Measurements from ENCODE around the gene HMCN1.

DNA sequence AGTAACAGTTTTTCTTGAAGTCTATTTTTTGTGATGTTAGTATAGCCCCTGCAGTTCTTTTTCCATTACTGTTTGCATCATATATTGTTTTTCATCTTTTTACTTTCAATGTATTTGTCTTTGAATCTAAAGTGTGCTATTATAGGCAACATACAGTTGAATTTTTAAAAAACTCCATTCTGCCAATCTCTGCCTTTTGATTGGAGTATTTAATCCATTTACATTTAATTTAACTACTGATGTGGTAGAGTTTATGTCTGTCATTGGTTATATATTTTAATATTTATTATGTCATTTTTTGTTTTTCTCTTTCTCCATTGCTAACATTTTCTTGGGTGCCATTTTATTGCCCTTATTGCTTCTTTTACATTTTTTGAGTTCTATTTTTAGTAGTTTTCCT is 296.3 kb downstream of the HMCN1 start:
- TF ChIP-seq, protein P1, sequence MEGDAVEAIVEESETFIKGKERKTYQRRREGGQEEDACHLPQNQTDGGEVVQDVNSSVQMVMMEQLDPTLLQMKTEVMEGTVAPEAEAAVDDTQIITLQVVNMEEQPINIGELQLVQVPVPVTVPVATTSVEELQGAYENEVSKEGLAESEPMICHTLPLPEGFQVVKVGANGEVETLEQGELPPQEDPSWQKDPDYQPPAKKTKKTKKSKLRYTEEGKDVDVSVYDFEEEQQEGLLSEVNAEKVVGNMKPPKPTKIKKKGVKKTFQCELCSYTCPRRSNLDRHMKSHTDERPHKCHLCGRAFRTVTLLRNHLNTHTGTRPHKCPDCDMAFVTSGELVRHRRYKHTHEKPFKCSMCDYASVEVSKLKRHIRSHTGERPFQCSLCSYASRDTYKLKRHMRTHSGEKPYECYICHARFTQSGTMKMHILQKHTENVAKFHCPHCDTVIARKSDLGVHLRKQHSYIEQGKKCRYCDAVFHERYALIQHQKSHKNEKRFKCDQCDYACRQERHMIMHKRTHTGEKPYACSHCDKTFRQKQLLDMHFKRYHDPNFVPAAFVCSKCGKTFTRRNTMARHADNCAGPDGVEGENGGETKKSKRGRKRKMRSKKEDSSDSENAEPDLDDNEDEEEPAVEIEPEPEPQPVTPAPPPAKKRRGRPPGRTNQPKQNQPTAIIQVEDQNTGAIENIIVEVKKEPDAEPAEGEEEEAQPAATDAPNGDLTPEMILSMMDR (IDR thresholded peaks at IDR 0.05; ENCODE audit: low read depth, low read length, missing input control): no peak
- TF ChIP-seq JUND (IDR thresholded peaks at IDR 0.05) (no peak), EGR1 (IDR thresholded peaks at IDR 0.05; ENCODE audit: low read depth in 2 of 2) (no peak), GABPA (IDR thresholded peaks at IDR 0.05 in 1 of 2, conservative IDR thresholded peaks at IDR 0.05 in 1 of 2) (no peak), FOXA1 (IDR thresholded peaks at IDR 0.05) (no peak), TAF1 (conservative IDR thresholded peaks at IDR 0.05) (no peak), SP1 (IDR thresholded peaks at IDR 0.05) (no peak)
- TF ChIP-seq, protein P2, sequence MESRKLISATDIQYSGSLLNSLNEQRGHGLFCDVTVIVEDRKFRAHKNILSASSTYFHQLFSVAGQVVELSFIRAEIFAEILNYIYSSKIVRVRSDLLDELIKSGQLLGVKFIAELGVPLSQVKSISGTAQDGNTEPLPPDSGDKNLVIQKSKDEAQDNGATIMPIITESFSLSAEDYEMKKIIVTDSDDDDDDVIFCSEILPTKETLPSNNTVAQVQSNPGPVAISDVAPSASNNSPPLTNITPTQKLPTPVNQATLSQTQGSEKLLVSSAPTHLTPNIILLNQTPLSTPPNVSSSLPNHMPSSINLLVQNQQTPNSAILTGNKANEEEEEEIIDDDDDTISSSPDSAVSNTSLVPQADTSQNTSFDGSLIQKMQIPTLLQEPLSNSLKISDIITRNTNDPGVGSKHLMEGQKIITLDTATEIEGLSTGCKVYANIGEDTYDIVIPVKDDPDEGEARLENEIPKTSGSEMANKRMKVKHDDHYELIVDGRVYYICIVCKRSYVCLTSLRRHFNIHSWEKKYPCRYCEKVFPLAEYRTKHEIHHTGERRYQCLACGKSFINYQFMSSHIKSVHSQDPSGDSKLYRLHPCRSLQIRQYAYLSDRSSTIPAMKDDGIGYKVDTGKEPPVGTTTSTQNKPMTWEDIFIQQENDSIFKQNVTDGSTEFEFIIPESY (IDR thresholded peaks at IDR 0.05): no peak
- TF ChIP-seq, protein P3, sequence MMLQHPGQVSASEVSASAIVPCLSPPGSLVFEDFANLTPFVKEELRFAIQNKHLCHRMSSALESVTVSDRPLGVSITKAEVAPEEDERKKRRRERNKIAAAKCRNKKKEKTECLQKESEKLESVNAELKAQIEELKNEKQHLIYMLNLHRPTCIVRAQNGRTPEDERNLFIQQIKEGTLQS (IDR thresholded peaks at IDR 0.05): no peak
- TF ChIP-seq, protein P4, sequence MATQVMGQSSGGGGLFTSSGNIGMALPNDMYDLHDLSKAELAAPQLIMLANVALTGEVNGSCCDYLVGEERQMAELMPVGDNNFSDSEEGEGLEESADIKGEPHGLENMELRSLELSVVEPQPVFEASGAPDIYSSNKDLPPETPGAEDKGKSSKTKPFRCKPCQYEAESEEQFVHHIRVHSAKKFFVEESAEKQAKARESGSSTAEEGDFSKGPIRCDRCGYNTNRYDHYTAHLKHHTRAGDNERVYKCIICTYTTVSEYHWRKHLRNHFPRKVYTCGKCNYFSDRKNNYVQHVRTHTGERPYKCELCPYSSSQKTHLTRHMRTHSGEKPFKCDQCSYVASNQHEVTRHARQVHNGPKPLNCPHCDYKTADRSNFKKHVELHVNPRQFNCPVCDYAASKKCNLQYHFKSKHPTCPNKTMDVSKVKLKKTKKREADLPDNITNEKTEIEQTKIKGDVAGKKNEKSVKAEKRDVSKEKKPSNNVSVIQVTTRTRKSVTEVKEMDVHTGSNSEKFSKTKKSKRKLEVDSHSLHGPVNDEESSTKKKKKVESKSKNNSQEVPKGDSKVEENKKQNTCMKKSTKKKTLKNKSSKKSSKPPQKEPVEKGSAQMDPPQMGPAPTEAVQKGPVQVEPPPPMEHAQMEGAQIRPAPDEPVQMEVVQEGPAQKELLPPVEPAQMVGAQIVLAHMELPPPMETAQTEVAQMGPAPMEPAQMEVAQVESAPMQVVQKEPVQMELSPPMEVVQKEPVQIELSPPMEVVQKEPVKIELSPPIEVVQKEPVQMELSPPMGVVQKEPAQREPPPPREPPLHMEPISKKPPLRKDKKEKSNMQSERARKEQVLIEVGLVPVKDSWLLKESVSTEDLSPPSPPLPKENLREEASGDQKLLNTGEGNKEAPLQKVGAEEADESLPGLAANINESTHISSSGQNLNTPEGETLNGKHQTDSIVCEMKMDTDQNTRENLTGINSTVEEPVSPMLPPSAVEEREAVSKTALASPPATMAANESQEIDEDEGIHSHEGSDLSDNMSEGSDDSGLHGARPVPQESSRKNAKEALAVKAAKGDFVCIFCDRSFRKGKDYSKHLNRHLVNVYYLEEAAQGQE (IDR thresholded peaks at IDR 0.05): no peak
- TF ChIP-seq, protein P5, sequence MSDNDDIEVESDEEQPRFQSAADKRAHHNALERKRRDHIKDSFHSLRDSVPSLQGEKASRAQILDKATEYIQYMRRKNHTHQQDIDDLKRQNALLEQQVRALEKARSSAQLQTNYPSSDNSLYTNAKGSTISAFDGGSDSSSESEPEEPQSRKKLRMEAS (IDR thresholded peaks at IDR 0.05): no peak

Data from liver (tissue), 3 donors.